ENCODE results near the gene COL4A1. TPM values are rescaled to one million over a fixed set of nuclear protein-coding genes. Genes with fewer than 3 reads are reported as not detected.

COL4A1 gene
- total RNA-seq, 2 experiments from 2014 or later, result 0.08 to 0.16 TPM

DNA sequence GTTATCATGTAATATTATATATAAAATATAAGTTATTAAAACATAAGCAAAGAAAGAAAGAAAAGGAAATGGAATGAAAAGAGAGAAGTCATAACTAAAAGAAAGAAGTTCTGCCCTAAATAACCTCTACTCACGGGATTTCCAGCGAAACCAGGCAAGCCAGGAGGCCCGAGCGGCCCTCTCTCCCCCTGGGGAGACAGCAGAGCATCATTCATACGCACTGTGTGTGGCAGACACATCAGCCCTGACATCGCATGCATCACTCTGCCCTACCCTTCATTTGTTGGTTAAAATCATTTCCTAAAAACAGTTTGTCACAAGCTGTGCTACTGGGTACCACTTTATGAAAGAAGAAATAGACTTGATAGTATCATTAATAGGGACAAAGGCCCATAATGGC, 95.2 kb downstream of the COL4A1 start:
- Mint-ChIP-seq H3K27me3 (peaks cover 18% of the 10 kb centered on the region), H3K9me3 (no peaks in the 10 kb centered on the region), H3K4me1 (ENCODE audit: low read depth) (no peaks in the 10 kb centered on the region), H3K27ac (no peak overlapping the region), H3K4me3 (no peak overlapping the region), H3K36me3 (ENCODE audit: low read depth) (no peaks in the 10 kb centered on the region)
- intact Hi-C loops (cut with DNase I, micrococcal nuclease), result no loop called here
- H3K27ac ChIP-seq (ENCODE audit: low read depth in 1 of 2, low read length in 2 of 2), result no peak overlapping the region
- ATAC-seq (ENCODE audit: poor library complexity), result no peak
- H3K4me1 ChIP-seq (ENCODE audit: insufficient read depth, low read length), result no peaks in the 10 kb centered on the region
- POLR2A ChIA-PET, result no interaction called here
- no peaks in the 10 kb centered on the region for H3K9me3 ChIP-seq (ENCODE audit: control insufficient read depth in 1 of 2, insufficient read depth in 1 of 2, low read length in 2 of 2)
- no peaks in the 10 kb centered on the region for H3K36me3 ChIP-seq (ENCODE audit: insufficient read depth, low read length)
- no peak overlapping the region for H3K4me3 ChIP-seq (ENCODE audit: low read length)
- TF ChIP-seq CTCF (IDR thresholded peaks at IDR 0.05), result no peak
- DNase-seq, result no peak
- H3K27me3 ChIP-seq (ENCODE audit: control insufficient read depth in 1 of 2, insufficient read depth in 2 of 2, low read length in 2 of 2), result peaks cover 0 to 2% of the 10 kb centered on the region in 2 experiments
- CTCF ChIA-PET, result no interaction called here

- H3K9me3 ChIP-seq (ENCODE audit: control insufficient read depth in 1 of 2, insufficient read depth in 1 of 2, low read length in 2 of 2), result no peaks in the 10 kb centered on the region
- DNase-seq (no peak), ATAC-seq (ENCODE audit: poor library complexity) (no peak)
- no peak overlapping the region for H3K27ac ChIP-seq (ENCODE audit: low read depth in 1 of 2, low read length in 2 of 2)
- no peaks in the 10 kb centered on the region for H3K36me3 Mint-ChIP-seq (ENCODE audit: low read depth)
- peaks cover 0 to 5% of the 10 kb centered on the region in 2 experiments for H3K27me3 ChIP-seq (ENCODE audit: control insufficient read depth in 1 of 2, insufficient read depth in 2 of 2, low read length in 2 of 2)
- CTCF ChIA-PET, result no interaction called here
- no peak for TF ChIP-seq CTCF (IDR thresholded peaks at IDR 0.05)
- no peaks in the 10 kb centered on the region for H3K36me3 ChIP-seq (ENCODE audit: insufficient read depth, low read length)
- H3K4me1 Mint-ChIP-seq (ENCODE audit: low read depth), result no peaks in the 10 kb centered on the region
- intact Hi-C loops (cut with DNase I, micrococcal nuclease), result no loop called here
- H3K27ac Mint-ChIP-seq, result no peak overlapping the region
- H3K4me3 Mint-ChIP-seq, result no peak overlapping the region
- H3K4me3 ChIP-seq (ENCODE audit: low read length), result no peak overlapping the region
- no peaks in the 10 kb centered on the region for H3K4me1 ChIP-seq (ENCODE audit: insufficient read depth, low read length)
- POLR2A ChIA-PET, result no interaction called here
- H3K27me3 Mint-ChIP-seq, result peaks cover 18% of the 10 kb centered on the region
- no peaks in the 10 kb centered on the region for H3K9me3 Mint-ChIP-seq
Measured at GRCh38 chr13:110211046-110211445, 95.9 kb downstream of the COL4A1 start.

DNA sequence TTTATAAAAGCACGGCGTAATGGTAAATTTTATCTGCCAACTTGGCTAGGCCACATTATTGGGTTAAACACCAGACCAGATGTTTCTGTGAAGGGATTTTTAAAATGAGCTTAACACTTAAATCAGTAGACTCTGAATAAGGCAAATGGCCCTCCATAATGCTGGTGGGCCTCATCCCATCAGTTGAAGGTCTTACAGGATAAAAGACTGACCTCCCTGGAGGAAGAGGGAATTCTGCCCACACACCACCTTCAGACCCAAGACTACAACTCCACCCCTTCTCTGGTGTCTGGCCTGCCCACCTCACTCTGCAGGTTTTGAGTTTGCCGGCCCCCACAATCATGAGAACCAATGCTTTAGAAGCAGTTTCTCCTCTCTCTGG, 96.4 kb downstream of the COL4A1 start:
- no peaks in the 10 kb centered on the region for H3K36me3 ChIP-seq (ENCODE audit: insufficient read depth, low read length)
- H3K4me1 Mint-ChIP-seq (ENCODE audit: low read depth), result no peaks in the 10 kb centered on the region
- CTCF ChIA-PET, result no interaction called here
- TF ChIP-seq CTCF (IDR thresholded peaks at IDR 0.05), result no peak
- H3K9me3 ChIP-seq (ENCODE audit: control insufficient read depth in 1 of 2, insufficient read depth in 1 of 2, low read length in 2 of 2), result no peaks in the 10 kb centered on the region
- no peak overlapping the region for H3K27ac Mint-ChIP-seq
- intact Hi-C loops (cut with DNase I, micrococcal nuclease), result no loop called here
- H3K4me1 ChIP-seq (ENCODE audit: insufficient read depth, low read length), result no peaks in the 10 kb centered on the region
- H3K36me3 Mint-ChIP-seq (ENCODE audit: low read depth), result no peaks in the 10 kb centered on the region
- DNase-seq (no peak), ATAC-seq (ENCODE audit: poor library complexity) (no peak)
- H3K27me3 ChIP-seq (ENCODE audit: control insufficient read depth in 1 of 2, insufficient read depth in 2 of 2, low read length in 2 of 2), result peaks cover 0 to 3% of the 10 kb centered on the region in 2 experiments
- no peak overlapping the region for H3K4me3 ChIP-seq (ENCODE audit: low read length)
- no peaks in the 10 kb centered on the region for H3K9me3 Mint-ChIP-seq
- POLR2A ChIA-PET, result no interaction called here
- H3K27ac ChIP-seq (ENCODE audit: low read depth in 1 of 2, low read length in 2 of 2), result no peak overlapping the region
- no peak overlapping the region for H3K4me3 Mint-ChIP-seq
- H3K27me3 Mint-ChIP-seq, result peaks cover 18% of the 10 kb centered on the region

Measured in CD4-positive, alpha-beta T cell (primary cell).